Upper lobe of right lung (tissue), 1 donor: Measurements from ENCODE around the gene TDRD9. TPM values are rescaled to one million over a fixed set of nuclear protein-coding genes. Genes with fewer than 3 reads are reported as not detected.
A peak's percentile ranks its signal among the peaks of the same experiment; 100 is the strongest.

ENCODE experiments used
- ATAC-seq: fragments of 200-7000 bp; cut with Tn5 transposase; one replicate; pipeline ENCODE4 v1.9.1; 2020; ENCODE audit warnings: mild to moderate bottlenecking, moderate library complexity
- DNase-seq: peaks from one replicate; pipeline ENCODE4 v3.0.0-alpha.2; 2020
- H3K27ac ChIP-seq: fragments of 200-600 bp; one replicate; pipeline ENCODE4 v1.8.0; 2022
- H3K27me3 ChIP-seq: fragments of 200-600 bp; one replicate; pipeline ENCODE4 v1.8.0; 2022; ENCODE audit warnings: mild to moderate bottlenecking
- H3K36me3 ChIP-seq: fragments of 200-600 bp; one replicate; pipeline ENCODE4 v1.8.0; 2022
- H3K4me1 ChIP-seq: fragments of 200-600 bp; one replicate; pipeline ENCODE4 v1.8.0; 2022
- H3K4me3 ChIP-seq: fragments of 200-600 bp; one replicate; pipeline ENCODE4 v1.8.0; 2022; ENCODE audit warnings: mild to moderate bottlenecking
- H3K9me3 ChIP-seq: fragments of 200-600 bp; one replicate; pipeline ENCODE4 v1.8.0; 2022
- CTCF ChIP-seq: fragments of 200-600 bp; IDR thresholded peaks from one replicate; pipeline ENCODE4 v1.8.0; 2022; ENCODE audit warnings: antibody characterized with exemption
- intact Hi-C: fragments of 100-400 bp; cut with DNase I; formaldehyde crosslinking; loops from one replicate; pipeline ENCODE4 v1.11.0; 2022
- total RNA-seq: library from RNA; stranded (reverse); fragmentation: NEBNext Ultra II Directional; extraction: Animal tissue kit (Norgen Biotek cat#: 25700); gene quantifications from one replicate; pipeline ENCODE4 v1.2.1, GENCODE V29; 2021
- donor health status: DM: no; HTN: yes; CAD: no; lungs with severe emphysema.

TDRD9 gene
- total RNA-seq, 1 donor from 2014 or later = 6.2 TPM

DNA sequence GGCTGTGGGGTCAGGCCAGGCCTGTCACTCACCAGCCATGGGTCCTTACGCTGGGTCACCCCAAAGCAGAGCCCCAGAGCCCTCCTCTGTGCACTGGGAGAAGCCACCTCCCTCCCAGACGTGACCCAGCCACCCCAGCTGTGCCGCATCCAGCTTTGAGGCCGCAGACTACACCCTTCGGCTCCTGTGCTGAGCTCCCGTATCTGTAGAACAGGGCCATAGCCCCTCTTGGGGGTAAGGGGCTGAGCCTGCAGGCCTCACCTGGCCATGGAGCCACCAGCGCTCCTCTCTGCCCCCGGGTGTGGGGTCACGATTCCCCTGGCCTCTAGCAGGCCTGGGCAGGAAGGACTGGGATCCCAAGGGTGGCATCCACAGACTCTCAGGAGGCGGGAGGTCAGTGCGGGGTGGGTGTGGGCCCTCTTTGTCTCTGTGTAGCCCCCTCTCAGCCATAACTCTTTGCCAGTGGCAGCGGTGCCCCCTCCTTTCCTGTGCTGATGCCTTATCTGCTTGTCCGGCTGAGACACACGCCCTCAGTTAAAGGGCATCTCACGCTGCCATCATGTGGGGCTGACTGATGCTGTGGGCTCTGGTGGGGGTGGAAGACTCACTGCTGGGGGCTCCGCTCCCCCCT lies 173.5 kb downstream of the TDRD9 start:
- no peak for TF ChIP-seq CTCF
- intact Hi-C loops = no loop called here
- H3K27me3 ChIP-seq = no peaks in the 10 kb centered on the region
- H3K4me3 ChIP-seq = no peak overlapping the region
- DNase-seq = peak; percentile 57
- ATAC-seq = no peak
- H3K4me1 ChIP-seq = peaks cover 5% of the 10 kb centered on the region
- H3K27ac ChIP-seq = no peak overlapping the region
- H3K36me3 ChIP-seq = no peaks in the 10 kb centered on the region
- H3K9me3 ChIP-seq = no peaks in the 10 kb centered on the region

Other genes with a start within 250 kb of the TDRD9 start
- 5.6 TPM for gene XRCC3, start 213.0 kb upstream of the TDRD9 start, total RNA-seq
- 61.3 TPM for gene ZFYVE21, start 212.6 kb upstream of the TDRD9 start, total RNA-seq
- 78.5 TPM for gene PPP1R13B, start 80.9 kb upstream of the TDRD9 start, total RNA-seq
- gene RD3L, start 14.1 kb downstream of the TDRD9 start, total RNA-seq = not detected
- gene ASPG, start 157.2 kb downstream of the TDRD9 start, total RNA-seq = 5.3 TPM
- gene KIF26A, start 210.1 kb downstream of the TDRD9 start, total RNA-seq = 5.9 TPM